ENCODE results near the gene ACTL8. TPM values are rescaled to one million over a fixed set of nuclear protein-coding genes. Genes with fewer than 3 reads are reported as not detected.

The ACTL8 gene
- total RNA-seq, 3 donors from 2014 or later, result not detected

- DNase-seq (no peak), ATAC-seq (no peak)
- no peaks in the 10 kb centered on the region for H3K4me1 Mint-ChIP-seq (ENCODE audit: low read depth)
- H3K4me3 Mint-ChIP-seq, result no peak overlapping the region
- H3K36me3 Mint-ChIP-seq (ENCODE audit: insufficient read depth), result no peaks in the 10 kb centered on the region
- peaks cover 2% of the 10 kb centered on the region for H3K27me3 Mint-ChIP-seq (ENCODE audit: low read depth)
- H3K9me3 Mint-ChIP-seq, result no peaks in the 10 kb centered on the region
Observed at GRCh38 chr1:17770983-17771382, 15.8 kb downstream of the ACTL8 start.

GRCh38 chr1:17772615-17773212 lies 17.6 kb downstream of the ACTL8 start:
- DNase-seq (no peak), ATAC-seq (no peak)
- H3K9me3 Mint-ChIP-seq, result no peaks in the 10 kb centered on the region
- peaks cover 2% of the 10 kb centered on the region for H3K27me3 Mint-ChIP-seq (ENCODE audit: low read depth)
- no peaks in the 10 kb centered on the region for H3K36me3 Mint-ChIP-seq (ENCODE audit: insufficient read depth)
- H3K4me3 Mint-ChIP-seq, result no peak overlapping the region
- H3K4me1 Mint-ChIP-seq (ENCODE audit: low read depth), result no peaks in the 10 kb centered on the region

- peaks cover 2% of the 10 kb centered on the region for H3K27me3 Mint-ChIP-seq (ENCODE audit: low read depth)
- DNase-seq (no peak), ATAC-seq (no peak)
- H3K36me3 Mint-ChIP-seq (ENCODE audit: insufficient read depth), result no peaks in the 10 kb centered on the region
- no peaks in the 10 kb centered on the region for H3K4me1 Mint-ChIP-seq (ENCODE audit: low read depth)
- no peak overlapping the region for H3K4me3 Mint-ChIP-seq
- no peaks in the 10 kb centered on the region for H3K9me3 Mint-ChIP-seq
Observed at GRCh38 chr1:17773591-17774326, 18.6 kb downstream of the ACTL8 start.

- no peak for ATAC-seq
- H3K4me1 Mint-ChIP-seq (ENCODE audit: low read depth), result no peaks in the 10 kb centered on the region
- no peaks in the 10 kb centered on the region for H3K36me3 Mint-ChIP-seq (ENCODE audit: insufficient read depth)
- no peak for DNase-seq
- H3K9me3 Mint-ChIP-seq, result no peaks in the 10 kb centered on the region
- peaks cover 2% of the 10 kb centered on the region for H3K27me3 Mint-ChIP-seq (ENCODE audit: low read depth)
- no peak overlapping the region for H3K4me3 Mint-ChIP-seq
Observed at GRCh38 chr1:17774452-17774851, 19.3 kb downstream of the ACTL8 start.

- Mint-ChIP-seq H3K9me3 (no peaks in the 10 kb centered on the region), H3K4me1 (ENCODE audit: low read depth) (no peaks in the 10 kb centered on the region), H3K36me3 (ENCODE audit: insufficient read depth) (no peaks in the 10 kb centered on the region), H3K4me3 (no peak overlapping the region), H3K27me3 (ENCODE audit: low read depth) (peaks cover 2% of the 10 kb centered on the region)
- ATAC-seq (no peak), DNase-seq (no peak)
Observed at GRCh38 chr1:17775796-17776195, 20.7 kb downstream of the ACTL8 start.

- ATAC-seq (no peak), DNase-seq (no peak)
- Mint-ChIP-seq H3K4me1 (ENCODE audit: low read depth) (no peaks in the 10 kb centered on the region), H3K27me3 (ENCODE audit: low read depth) (peaks cover 2% of the 10 kb centered on the region), H3K36me3 (ENCODE audit: insufficient read depth) (no peaks in the 10 kb centered on the region), H3K9me3 (no peaks in the 10 kb centered on the region), H3K4me3 (no peak overlapping the region)
Observed at GRCh38 chr1:17776426-17776825, 21.3 kb downstream of the ACTL8 start.

- no peak for ATAC-seq
- H3K27me3 Mint-ChIP-seq (ENCODE audit: low read depth), result peaks cover 4% of the 10 kb centered on the region
- H3K36me3 Mint-ChIP-seq (ENCODE audit: insufficient read depth), result no peaks in the 10 kb centered on the region
- no peak overlapping the region for H3K4me3 Mint-ChIP-seq
- DNase-seq, result no peak
- H3K4me1 Mint-ChIP-seq (ENCODE audit: low read depth), result no peaks in the 10 kb centered on the region
- no peaks in the 10 kb centered on the region for H3K9me3 Mint-ChIP-seq
Observed at GRCh38 chr1:17777330-17777729, 22.2 kb downstream of the ACTL8 start.

GRCh38 chr1:17777818-17778217 lies 22.7 kb downstream of the ACTL8 start:
- no peak for ATAC-seq
- Mint-ChIP-seq H3K9me3 (no peaks in the 10 kb centered on the region), H3K27me3 (ENCODE audit: low read depth) (peaks cover 4% of the 10 kb centered on the region), H3K4me1 (ENCODE audit: low read depth) (no peaks in the 10 kb centered on the region), H3K36me3 (ENCODE audit: insufficient read depth) (no peaks in the 10 kb centered on the region), H3K4me3 (no peak overlapping the region)
- no peak for DNase-seq

GRCh38 chr1:17780916-17781315 lies 25.8 kb downstream of the ACTL8 start:
- H3K4me1 Mint-ChIP-seq (ENCODE audit: low read depth), result no peaks in the 10 kb centered on the region
- H3K4me3 Mint-ChIP-seq, result no peak overlapping the region
- DNase-seq (no peak), ATAC-seq (no peak)
- no peaks in the 10 kb centered on the region for H3K9me3 Mint-ChIP-seq
- no peaks in the 10 kb centered on the region for H3K36me3 Mint-ChIP-seq (ENCODE audit: insufficient read depth)
- H3K27me3 Mint-ChIP-seq (ENCODE audit: low read depth), result peaks cover 2% of the 10 kb centered on the region

GRCh38 chr1:17789926-17790325 lies 34.8 kb downstream of the ACTL8 start:
- H3K36me3 Mint-ChIP-seq (ENCODE audit: insufficient read depth), result no peaks in the 10 kb centered on the region
- H3K27me3 Mint-ChIP-seq (ENCODE audit: low read depth), result peaks cover 9% of the 10 kb centered on the region
- H3K4me1 Mint-ChIP-seq (ENCODE audit: low read depth), result no peaks in the 10 kb centered on the region
- H3K9me3 Mint-ChIP-seq, result no peaks in the 10 kb centered on the region
- H3K4me3 Mint-ChIP-seq, result no peak overlapping the region
- DNase-seq, result no peak
- ATAC-seq, result no peak

GRCh38 chr1:17790383-17791054 lies 35.4 kb downstream of the ACTL8 start:
- peaks cover 9% of the 10 kb centered on the region for H3K27me3 Mint-ChIP-seq (ENCODE audit: low read depth)
- H3K9me3 Mint-ChIP-seq, result no peaks in the 10 kb centered on the region
- no peaks in the 10 kb centered on the region for H3K36me3 Mint-ChIP-seq (ENCODE audit: insufficient read depth)
- no peak for DNase-seq
- H3K4me1 Mint-ChIP-seq (ENCODE audit: low read depth), result no peaks in the 10 kb centered on the region
- ATAC-seq, result no peak
- no peak overlapping the region for H3K4me3 Mint-ChIP-seq

GRCh38 chr1:17791055-17791390 lies 35.9 kb downstream of the ACTL8 start:
- peaks cover 10% of the 10 kb centered on the region for H3K27me3 Mint-ChIP-seq (ENCODE audit: low read depth)
- no peak for DNase-seq
- H3K9me3 Mint-ChIP-seq, result no peaks in the 10 kb centered on the region
- H3K4me3 Mint-ChIP-seq, result no peak overlapping the region
- no peaks in the 10 kb centered on the region for H3K4me1 Mint-ChIP-seq (ENCODE audit: low read depth)
- no peaks in the 10 kb centered on the region for H3K36me3 Mint-ChIP-seq (ENCODE audit: insufficient read depth)
- no peak for ATAC-seq

GRCh38 chr1:17791480-17791879 lies 36.3 kb downstream of the ACTL8 start:
- Mint-ChIP-seq H3K4me1 (ENCODE audit: low read depth) (no peaks in the 10 kb centered on the region), H3K9me3 (no peaks in the 10 kb centered on the region), H3K36me3 (ENCODE audit: insufficient read depth) (no peaks in the 10 kb centered on the region), H3K27me3 (ENCODE audit: low read depth) (peaks cover 10% of the 10 kb centered on the region), H3K4me3 (no peak overlapping the region)
- ATAC-seq, result no peak
- DNase-seq, result no peak

GRCh38 chr1:17792421-17792820 lies 37.3 kb downstream of the ACTL8 start:
- Mint-ChIP-seq H3K27me3 (ENCODE audit: low read depth) (peaks cover 10% of the 10 kb centered on the region), H3K9me3 (no peaks in the 10 kb centered on the region), H3K4me3 (no peak overlapping the region), H3K36me3 (ENCODE audit: insufficient read depth) (no peaks in the 10 kb centered on the region), H3K4me1 (ENCODE audit: low read depth) (no peaks in the 10 kb centered on the region)
- no peak for ATAC-seq
- DNase-seq, result no peak
